GM18526 (cell line): Measurements from ENCODE around the gene NR1I3.

ENCODE experiments used
- POLR2A ChIP-seq: IDR thresholded peaks from 3 replicates; pipeline ENCODE4 v1.6.1; 2011; ENCODE audit not compliant: insufficient read length; ENCODE audit errors: extremely low read depth

The NR1I3 gene

GRCh38 chr1:161225178-161225533 lies 12.8 kb downstream of the NR1I3 start:
- no peak for TF ChIP-seq POLR2A

- no peak for TF ChIP-seq POLR2A
These were observed 14.0 kb downstream of the NR1I3 start for GRCh38 chr1:161223805-161224694.

GRCh38 chr1:161222175-161223019 lies 15.6 kb downstream of the NR1I3 start:
- no peak for TF ChIP-seq POLR2A

- no peak for TF ChIP-seq POLR2A
These were observed 18.0 kb downstream of the NR1I3 start for GRCh38 chr1:161220002-161220401.

GRCh38 chr1:161219078-161219892 lies 18.7 kb downstream of the NR1I3 start:
- TF ChIP-seq POLR2A: no peak

- no peak for TF ChIP-seq POLR2A
These were observed 19.5 kb downstream of the NR1I3 start for GRCh38 chr1:161218301-161219077.

GRCh38 chr1:161217831-161218230 lies 20.2 kb downstream of the NR1I3 start:
- no peak for TF ChIP-seq POLR2A

- no peak for TF ChIP-seq POLR2A
These were observed 20.9 kb downstream of the NR1I3 start for GRCh38 chr1:161216945-161217712.

- TF ChIP-seq POLR2A: no peak
These were observed 22.9 kb downstream of the NR1I3 start, which contains the start of gene FCER1G for GRCh38 chr1:161215076-161215475. TSS of gene FCER1G (plus strand) at chr1:161215295. CDS start at chr1:161215322, 27 bp downstream.

GRCh38 chr1:161214369-161214768 lies 23.6 kb downstream of the NR1I3 start:
- no peak for TF ChIP-seq POLR2A

- no peak for TF ChIP-seq POLR2A
These were observed 28.1 kb downstream of the NR1I3 start for GRCh38 chr1:161209790-161210409.

- no peak for TF ChIP-seq POLR2A
These were observed 30.8 kb downstream of the NR1I3 start for GRCh38 chr1:161207173-161207572.
